Measurements from ENCODE around the gene TAS2R43.
"Not testable (repeated sequence)": the region's sequence is repeated elsewhere in the genome, so short reads cannot be mapped to it uniquely, and the experiment has no call there.

Gene TAS2R43

GRCh38 chr12:11092128-11092527 is at the start of gene TAS2R43:
Gene TAS2R43 (minus strand): TSS chr12:11092313. CDS start chr12:11092229, 84 bp downstream.
- in situ Hi-C loops (cut with MboI; ENCODE audit: low sequenced_read_pairs), result no loop called here

- in situ Hi-C loops (cut with MboI; ENCODE audit: low sequenced_read_pairs), result no loop called here
Observed at GRCh38 chr12:11136075-11136474, 44.0 kb upstream of the TAS2R43 start.

- in situ Hi-C loops (cut with MboI; ENCODE audit: low sequenced_read_pairs), result no loop called here
Observed at GRCh38 chr12:11134305-11134704, 42.2 kb upstream of the TAS2R43 start, which contains the start of gene TAS2R30. Gene TAS2R30 (minus strand): TSS chr12:11134644. CDS start chr12:11134244, 400 bp downstream.

- in situ Hi-C loops (cut with MboI; ENCODE audit: low sequenced_read_pairs), result no loop called here
Observed at GRCh38 chr12:11133816-11134215, 41.7 kb upstream of the TAS2R43 start.

- in situ Hi-C loops (cut with MboI; ENCODE audit: low sequenced_read_pairs), result no loop called here
Observed at GRCh38 chr12:11133162-11133561, 41.0 kb upstream of the TAS2R43 start.

- in situ Hi-C loops (cut with MboI; ENCODE audit: low sequenced_read_pairs), result no loop called here
Observed at GRCh38 chr12:11130999-11131398, 38.9 kb upstream of the TAS2R43 start.

GRCh38 chr12:11130382-11130781 is 38.3 kb upstream of the TAS2R43 start:
- in situ Hi-C loops (cut with MboI; ENCODE audit: low sequenced_read_pairs), result no loop called here

GRCh38 chr12:11114130-11114529 is 22.0 kb upstream of the TAS2R43 start:
- in situ Hi-C loops (cut with MboI; ENCODE audit: low sequenced_read_pairs), result not testable (repeated sequence)

GRCh38 chr12:11111213-11111612 is 19.1 kb upstream of the TAS2R43 start:
- in situ Hi-C loops (cut with MboI; ENCODE audit: low sequenced_read_pairs), result not testable (repeated sequence)

GRCh38 chr12:11108862-11109261 is 16.7 kb upstream of the TAS2R43 start:
- in situ Hi-C loops (cut with MboI; ENCODE audit: low sequenced_read_pairs), result no loop called here

- in situ Hi-C loops (cut with MboI; ENCODE audit: low sequenced_read_pairs), result no loop called here
Observed at GRCh38 chr12:11107719-11108118, 15.6 kb upstream of the TAS2R43 start.

GRCh38 chr12:11106288-11106687 is 14.2 kb upstream of the TAS2R43 start:
- in situ Hi-C loops (cut with MboI; ENCODE audit: low sequenced_read_pairs), result no loop called here

- in situ Hi-C loops (cut with MboI; ENCODE audit: low sequenced_read_pairs), result no loop called here
Observed at GRCh38 chr12:11105546-11105945, 13.4 kb upstream of the TAS2R43 start.

- in situ Hi-C loops (cut with MboI; ENCODE audit: low sequenced_read_pairs), result not testable (repeated sequence)
Observed at GRCh38 chr12:11094910-11095309, 2.8 kb upstream of the TAS2R43 start.

- in situ Hi-C loops (cut with MboI; ENCODE audit: low sequenced_read_pairs), result no loop called here
Observed at GRCh38 chr12:11089246-11089645, 2.9 kb downstream of the TAS2R43 start.

GRCh38 chr12:11085419-11085818 is 6.7 kb downstream of the TAS2R43 start:
- in situ Hi-C loops (cut with MboI; ENCODE audit: low sequenced_read_pairs), result no loop called here

- in situ Hi-C loops (cut with MboI; ENCODE audit: low sequenced_read_pairs), result no loop called here
Observed at GRCh38 chr12:11081987-11082386, 10.1 kb downstream of the TAS2R43 start.

- in situ Hi-C loops (cut with MboI; ENCODE audit: low sequenced_read_pairs), result no loop called here
Observed at GRCh38 chr12:11078246-11078645, 13.9 kb downstream of the TAS2R43 start.

GRCh38 chr12:11075642-11076041 is 16.5 kb downstream of the TAS2R43 start:
- in situ Hi-C loops (cut with MboI; ENCODE audit: low sequenced_read_pairs), result no loop called here

- in situ Hi-C loops (cut with MboI; ENCODE audit: low sequenced_read_pairs), result loop anchor here (5.0 kb wide), 1 partner anchor 54 kb away; no protein-coding TSS in a partner anchor
Observed at GRCh38 chr12:11071414-11071813, 20.7 kb downstream of the TAS2R43 start.

- in situ Hi-C loops (cut with MboI; ENCODE audit: low sequenced_read_pairs), result loop anchor here (5.0 kb wide), 1 partner anchor 54 kb away; no protein-coding TSS in a partner anchor
Observed at GRCh38 chr12:11070999-11071398, 21.1 kb downstream of the TAS2R43 start.

GRCh38 chr12:11069854-11070365 is 22.2 kb downstream of the TAS2R43 start:
- in situ Hi-C loops (cut with MboI; ENCODE audit: low sequenced_read_pairs), result loop anchor here (5.0 kb wide), 1 partner anchor 53 kb away; no protein-coding TSS in a partner anchor

- in situ Hi-C loops (cut with MboI; ENCODE audit: low sequenced_read_pairs), result no loop called here
Observed at GRCh38 chr12:11067514-11067913, 24.6 kb downstream of the TAS2R43 start.
